ENCODE measurements around the gene GAGE12F. TPM values are rescaled to one million over a fixed set of nuclear protein-coding genes. Genes with fewer than 3 reads are reported as not detected.
"Not testable (repeated sequence)": the region's sequence is repeated elsewhere in the genome, so short reads cannot be mapped to it uniquely, and the experiment has no call there.

GAGE12F gene
- total RNA-seq, result not detected

- H3K4me3 ChIP-seq; H3K4me1 ChIP-seq; H3K27ac ChIP-seq; H3K27me3 ChIP-seq; H3K36me3 ChIP-seq; DNase-seq (ENCODE audit: low spot score); H3K9me3 ChIP-seq: not testable (repeated sequence)
Observed at GRCh38 chrX:49560542-49560941, at the start of gene GAGE12F. GAGE12F (plus strand) TSS chrX:49560842; CDS start chrX:49561997, 1,155 bp downstream.

- H3K4me1 ChIP-seq; H3K27ac ChIP-seq; H3K4me3 ChIP-seq; DNase-seq (ENCODE audit: low spot score); H3K9me3 ChIP-seq; H3K27me3 ChIP-seq; H3K36me3 ChIP-seq: not testable (repeated sequence)
Observed at GRCh38 chrX:49531877-49532276, 28.8 kb upstream of the GAGE12F start, which contains the start of gene GAGE12C. GAGE12C (plus strand) TSS chrX:49532177; CDS start chrX:49533332, 1,155 bp downstream.

- H3K9me3 ChIP-seq; H3K4me3 ChIP-seq; H3K4me1 ChIP-seq; H3K27me3 ChIP-seq; DNase-seq (ENCODE audit: low spot score); H3K27ac ChIP-seq; H3K36me3 ChIP-seq: not testable (repeated sequence)
Observed at GRCh38 chrX:49541433-49541832, 19.2 kb upstream of the GAGE12F start, which contains the start of gene GAGE12D. GAGE12D (plus strand) TSS chrX:49541733; CDS start chrX:49542888, 1,155 bp downstream.

- not testable (repeated sequence) for DNase-seq (ENCODE audit: low spot score); H3K27me3 ChIP-seq; H3K27ac ChIP-seq; H3K36me3 ChIP-seq; H3K9me3 ChIP-seq; H3K4me3 ChIP-seq; H3K4me1 ChIP-seq
Observed at GRCh38 chrX:49550989-49551388, 9.7 kb upstream of the GAGE12F start, which contains the start of gene GAGE12E. GAGE12E (plus strand) TSS chrX:49551289; CDS start chrX:49552444, 1,155 bp downstream.

GRCh38 chrX:49568728-49569127 lies 8.1 kb downstream of the GAGE12F start:
- not testable (repeated sequence) for H3K36me3 ChIP-seq; H3K27me3 ChIP-seq; H3K4me3 ChIP-seq; DNase-seq (ENCODE audit: low spot score); H3K4me1 ChIP-seq; H3K27ac ChIP-seq; H3K9me3 ChIP-seq

GRCh38 chrX:49569152-49569551 lies 8.5 kb downstream of the GAGE12F start:
- not testable (repeated sequence) for H3K27me3 ChIP-seq; DNase-seq (ENCODE audit: low spot score)

GRCh38 chrX:49570100-49570499 lies 9.5 kb downstream of the GAGE12F start, which contains the start of gene GAGE12G:
GAGE12G (plus strand) TSS chrX:49570400; CDS start chrX:49571555, 1,155 bp downstream.
- H3K4me3 ChIP-seq; H3K9me3 ChIP-seq; H3K27ac ChIP-seq; H3K4me1 ChIP-seq; H3K27me3 ChIP-seq; H3K36me3 ChIP-seq; DNase-seq (ENCODE audit: low spot score): not testable (repeated sequence)

More at GRCh38 chrX:49569152-49569551, 8.5 kb downstream of the GAGE12F start:
- H3K4me1 ChIP-seq, H3K36me3 ChIP-seq, H3K9me3 ChIP-seq, H3K4me3 ChIP-seq, H3K27ac ChIP-seq: not testable (repeated sequence)

GRCh38 chrX:49579649-49580048 lies 19.0 kb downstream of the GAGE12F start, which contains the start of gene GAGE12H:
GAGE12H (plus strand) TSS chrX:49579949; CDS start chrX:49581104, 1,155 bp downstream.
- DNase-seq (ENCODE audit: low spot score); H3K4me1 ChIP-seq: not testable (repeated sequence)

GRCh38 chrX:49589196-49589595 lies 28.6 kb downstream of the GAGE12F start, which contains the start of gene GAGE2A:
GAGE2A (plus strand) TSS chrX:49589496; CDS start chrX:49590651, 1,155 bp downstream.
- H3K27ac ChIP-seq; DNase-seq (ENCODE audit: low spot score); H3K4me3 ChIP-seq; H3K36me3 ChIP-seq; H3K9me3 ChIP-seq; H3K4me1 ChIP-seq; H3K27me3 ChIP-seq: not testable (repeated sequence)

More at GRCh38 chrX:49579649-49580048, 19.0 kb downstream of the GAGE12F start, which contains the start of gene GAGE12H:
- not testable (repeated sequence) for H3K9me3 ChIP-seq, H3K4me3 ChIP-seq, H3K36me3 ChIP-seq, H3K27me3 ChIP-seq, H3K27ac ChIP-seq

GRCh38 chrX:49589769-49590478 lies 29.3 kb downstream of the GAGE12F start:
- H3K36me3 ChIP-seq, H3K9me3 ChIP-seq, H3K27ac ChIP-seq, H3K4me3 ChIP-seq, H3K27me3 ChIP-seq, H3K4me1 ChIP-seq: not testable (repeated sequence)
- DNase-seq (ENCODE audit: low spot score), result peak; percentile 62

GRCh38 chrX:49590488-49590887 lies 29.8 kb downstream of the GAGE12F start:
- not testable (repeated sequence) for H3K27ac ChIP-seq; H3K27me3 ChIP-seq; H3K4me3 ChIP-seq; H3K36me3 ChIP-seq; H3K9me3 ChIP-seq; DNase-seq (ENCODE audit: low spot score); H3K4me1 ChIP-seq

- H3K27me3 ChIP-seq; H3K27ac ChIP-seq; H3K36me3 ChIP-seq; H3K4me1 ChIP-seq; H3K4me3 ChIP-seq; H3K9me3 ChIP-seq; DNase-seq (ENCODE audit: low spot score): not testable (repeated sequence)
Observed at GRCh38 chrX:49598720-49599119, 38.1 kb downstream of the GAGE12F start, which contains the start of gene GAGE1. GAGE1 (plus strand) TSS chrX:49599020; CDS start chrX:49600175, 1,155 bp downstream.

Measured in right atrium auricular region (tissue), 2 donors.